Subcutaneous preadipocyte (primary cell): Measurements from ENCODE around the gene SYT2. TPM values are rescaled to one million over a fixed set of nuclear protein-coding genes. Genes with fewer than 3 reads are reported as not detected.

ENCODE experiments used
- total RNA-seq: library from RNA; depleted of rRNA; stranded (reverse); fragments of >200 nt; gene quantifications from 2 replicates; pipeline ENCODE4 v1.2.3, GENCODE V29; 2012

Gene SYT2
- total RNA-seq: not detected in 2 replicates

GRCh38 chr1:202710070-202711045, at the start of gene SYT2:
TSS of gene SYT2 (minus strand) at chr1:202710454. CDS start at chr1:202605772, 104,682 bp downstream.

Other genes starting within 250 kb of the SYT2 start
- 47.8 and 60.0 TPM in 2 replicates for gene KDM5B, start 98.0 kb upstream of the SYT2 start, total RNA-seq
- gene PCAT6, start 100.5 kb upstream of the SYT2 start, total RNA-seq: not detected in 2 replicates
- 5.3 and 6.6 TPM in 2 replicates for gene RABIF, start 178.7 kb upstream of the SYT2 start, total RNA-seq
- gene KLHL12, start 216.8 kb upstream of the SYT2 start, total RNA-seq: 24.6 and 26.2 TPM in 2 replicates
- 72.4 and 82.3 TPM in 2 replicates for gene ADIPOR1, start 247.9 kb upstream of the SYT2 start, total RNA-seq